RWPE2 (cell line): ENCODE results near the gene PRDM16.

Experiments used
- ATAC-seq: fragments of 200-7000 bp; cut with Tn5 transposase; 3 replicates; pipeline ENCODE4 v1.9.1; 2021; ENCODE audit warnings: low read depth
- DNase-seq: peaks from one replicate; pipeline ENCODE4 v3.0.0-alpha.2; 2020; ENCODE audit warnings: low spot score
- H3K27ac ChIP-seq: fragments of 450-650 bp; 2 replicates; pipeline ENCODE4 v1.5.1; 2017; ENCODE audit warnings: mild to moderate bottlenecking; ENCODE audit not compliant: poor library complexity, severe bottlenecking
- H3K27me3 ChIP-seq: fragments of 250-450 bp; sonication (Bioruptor Pico); 2 replicates; pipeline ENCODE4 v1.5.1; 2021; ENCODE audit warnings: mild to moderate bottlenecking, moderate library complexity; ENCODE audit not compliant: insufficient read depth, poor library complexity, severe bottlenecking
- H3K36me3 ChIP-seq: fragments of 250-450 bp; sonication (Bioruptor Pico); 2 replicates; pipeline ENCODE4 v1.5.1; 2020; ENCODE audit warnings: low read depth, mild to moderate bottlenecking, moderate library complexity
- H3K4me1 ChIP-seq: fragments of 250-450 bp; sonication (Bioruptor Pico); 2 replicates; pipeline ENCODE4 v1.5.1; 2021; ENCODE audit warnings: mild to moderate bottlenecking, moderate library complexity; ENCODE audit not compliant: insufficient read depth, poor library complexity, severe bottlenecking
- H3K4me3 ChIP-seq: fragments of 250-450 bp; sonication (Bioruptor Pico); 2 replicates; pipeline ENCODE4 v1.5.1; 2021; ENCODE audit warnings: mild to moderate bottlenecking, moderate library complexity; ENCODE audit not compliant: severe bottlenecking
- H3K9me3 ChIP-seq: fragments of 250-450 bp; sonication (Bioruptor Pico); 2 replicates; pipeline ENCODE4 v1.5.1; 2021; ENCODE audit warnings: mild to moderate bottlenecking, moderate library complexity; ENCODE audit not compliant: severe bottlenecking
- CTCF ChIP-seq: fragments of 450-650 bp; IDR thresholded peaks from one replicate; pipeline ENCODE4 v1.5.1; 2017; ENCODE audit warnings: mild to moderate bottlenecking, moderate library complexity; ENCODE audit not compliant: poor library complexity, severe bottlenecking

The PRDM16 gene

GRCh38 chr1:3142236-3142635 lies 73.2 kb downstream of the PRDM16 start:
- Histone ChIP-seq H3K36me3 (no peaks in the 10 kb centered on the region), H3K4me3 (no peak overlapping the region), H3K27me3 (peaks cover 29% of the 10 kb centered on the region), H3K4me1 (no peaks in the 10 kb centered on the region), H3K27ac (no peak overlapping the region), H3K9me3 (no peaks in the 10 kb centered on the region)
- no peak for TF ChIP-seq CTCF
- no peak for DNase-seq
- ATAC-seq: no peak

- no peak overlapping the region for H3K27ac ChIP-seq
- no peaks in the 10 kb centered on the region for H3K36me3 ChIP-seq
- DNase-seq (no peak), ATAC-seq (no peak)
- peaks cover 29% of the 10 kb centered on the region for H3K27me3 ChIP-seq
- TF ChIP-seq CTCF: no peak
- H3K9me3 ChIP-seq: no peaks in the 10 kb centered on the region
- no peak overlapping the region for H3K4me3 ChIP-seq
- no peaks in the 10 kb centered on the region for H3K4me1 ChIP-seq
Measured at GRCh38 chr1:3142751-3143150, 73.7 kb downstream of the PRDM16 start.

GRCh38 chr1:3145532-3146325 lies 76.7 kb downstream of the PRDM16 start:
- Histone ChIP-seq H3K27ac (no peak overlapping the region), H3K4me3 (no peak overlapping the region), H3K27me3 (peaks cover 6% of the 10 kb centered on the region), H3K4me1 (no peaks in the 10 kb centered on the region), H3K9me3 (no peaks in the 10 kb centered on the region), H3K36me3 (no peaks in the 10 kb centered on the region)
- no peak for DNase-seq
- ATAC-seq: no peak
- no peak for TF ChIP-seq CTCF

- no peaks in the 10 kb centered on the region for H3K9me3 ChIP-seq
- no peaks in the 10 kb centered on the region for H3K36me3 ChIP-seq
- no peak for DNase-seq
- H3K27ac ChIP-seq: no peak overlapping the region
- H3K27me3 ChIP-seq: peaks cover 2% of the 10 kb centered on the region
- no peak for TF ChIP-seq CTCF
- no peak for ATAC-seq
- H3K4me3 ChIP-seq: no peak overlapping the region
- no peaks in the 10 kb centered on the region for H3K4me1 ChIP-seq
Measured at GRCh38 chr1:3146458-3146857, 77.5 kb downstream of the PRDM16 start.

GRCh38 chr1:3146907-3147306 lies 77.9 kb downstream of the PRDM16 start:
- Histone ChIP-seq H3K4me3 (no peak overlapping the region), H3K9me3 (no peaks in the 10 kb centered on the region), H3K36me3 (no peaks in the 10 kb centered on the region), H3K27ac (no peak overlapping the region), H3K27me3 (no peaks in the 10 kb centered on the region), H3K4me1 (no peaks in the 10 kb centered on the region)
- TF ChIP-seq CTCF: no peak
- DNase-seq: no peak
- no peak for ATAC-seq
